GM23338 (cell line): ENCODE measurements around the gene PRR32. TPM values are rescaled to one million over a fixed set of nuclear protein-coding genes. Genes with fewer than 3 reads are reported as not detected.
"Not testable (repeated sequence)": the region's sequence is repeated elsewhere in the genome, so short reads cannot be mapped to it uniquely, and the experiment has no call there.

ENCODE experiments used
- ATAC-seq: fragments of 200-7000 bp; cut with Tn5 transposase; 3 replicates; pipeline ENCODE4 v1.9.1; 2020
- DNase-seq: peaks from one replicate; pipeline ENCODE4 v3.0.0-alpha.2; 2015; ENCODE audit warnings: low spot score
- H2AFZ ChIP-seq: fragments of 200-600 bp; sonication (generic); 2 replicates; pipeline ENCODE4 v1.8.0; 2016; ENCODE audit warnings: antibody characterized with exemption, mild to moderate bottlenecking, moderate library complexity
- H3F3A ChIP-seq: fragments of 200-600 bp; sonication (generic); replicated peaks from 2 replicates; pipeline ENCODE4 v1.8.0; 2017; ENCODE audit warnings: antibody characterized with exemption, mixed run types, low read depth
- H3K27ac ChIP-seq: fragments of 200-600 bp; sonication (generic); 2 replicates; pipeline ENCODE4 v1.6.1; 2016; ENCODE audit warnings: low read depth
- H3K27me3 ChIP-seq: fragments of 200-600 bp; sonication (generic); 2 replicates; pipeline ENCODE4 v1.8.0; 2016; ENCODE audit warnings: mild to moderate bottlenecking, mixed run types, moderate library complexity; ENCODE audit not compliant: insufficient read depth
- H3K36me3 ChIP-seq: fragments of 200-600 bp; sonication (generic); 2 replicates; pipeline ENCODE4 v1.8.0; 2016; ENCODE audit warnings: mild to moderate bottlenecking; ENCODE audit not compliant: insufficient read depth
- H3K4me1 ChIP-seq: fragments of 200-600 bp; sonication (generic); 2 replicates; pipeline ENCODE4 v1.8.0; 2016; ENCODE audit warnings: mild to moderate bottlenecking, moderate library complexity; ENCODE audit not compliant: insufficient read depth
- H3K4me2 ChIP-seq: fragments of 200-600 bp; sonication (generic); 2 replicates; pipeline ENCODE4 v1.7.1; 2017; ENCODE audit warnings: mixed run types
- H3K4me3 ChIP-seq: fragments of 200-600 bp; sonication (generic); 2 replicates; pipeline ENCODE4 v1.6.1; 2016; ENCODE audit warnings: mixed run types
- H3K79me2 ChIP-seq: fragments of 200-600 bp; sonication (generic); replicated peaks from 2 replicates; pipeline ENCODE4 v1.8.0; 2017; ENCODE audit warnings: mild to moderate bottlenecking; ENCODE audit not compliant: insufficient read depth
- H3K9me2 ChIP-seq: fragments of 200-600 bp; sonication (generic); 2 replicates; pipeline ENCODE4 v1.8.0; 2017; ENCODE audit not compliant: insufficient read depth
- H4K20me1 ChIP-seq: fragments of 200-600 bp; sonication (generic); replicated peaks from 2 replicates; pipeline ENCODE4 v1.8.0; 2017; ENCODE audit warnings: mild to moderate bottlenecking; ENCODE audit not compliant: insufficient read depth
- H3K27ac Mint-ChIP-seq: 2 replicates; pipeline ENCODE4 v1.8.0; 2020; ENCODE audit warnings: inconsistent platforms, mild to moderate bottlenecking, moderate library complexity, mixed read lengths
- H3K27me3 Mint-ChIP-seq: 3 replicates; pipeline ENCODE4 v1.8.0; 2022; ENCODE audit warnings: low read depth, mild to moderate bottlenecking, moderate library complexity, mixed read lengths, inconsistent platforms; ENCODE audit not compliant: insufficient read depth, poor library complexity
- H3K36me3 Mint-ChIP-seq: 3 replicates; pipeline ENCODE4 v1.8.0; 2021; ENCODE audit warnings: low read depth, mild to moderate bottlenecking, inconsistent platforms, moderate library complexity, mixed read lengths
- H3K4me1 Mint-ChIP-seq: 3 replicates; pipeline ENCODE4 v1.8.0; 2020; ENCODE audit warnings: mild to moderate bottlenecking, inconsistent platforms, mixed read lengths
- H3K4me3 Mint-ChIP-seq: 3 replicates; pipeline ENCODE4 v1.8.0; 2021; ENCODE audit warnings: moderate library complexity, mild to moderate bottlenecking, inconsistent platforms, mixed read lengths
- H3K9me3 Mint-ChIP-seq: 3 replicates; pipeline ENCODE4 v1.8.0; 2020; ENCODE audit warnings: moderate library complexity, mild to moderate bottlenecking, inconsistent platforms, mixed read lengths
- ETS1 ChIP-seq: IDR thresholded peaks from 2 replicates; pipeline ENCODE4 v1.6.1; 2016; ENCODE audit warnings: antibody characterized with exemption
- JUNB ChIP-seq: IDR thresholded peaks from one replicate; pipeline ENCODE4 v1.6.1; 2016; ENCODE audit warnings: antibody characterized with exemption; ENCODE audit not compliant: unreplicated experiment
- NANOG ChIP-seq: IDR thresholded peaks from 2 replicates; pipeline ENCODE4 v1.6.1; 2016; ENCODE audit warnings: antibody characterized with exemption, borderline replicate concordance
- POLR2AphosphoS5 ChIP-seq: IDR thresholded peaks from 2 replicates; pipeline ENCODE4 v1.6.1; 2016; ENCODE audit warnings: antibody characterized with exemption, low read depth
- ZNF331 ChIP-seq: fragments of 250-450 bp; sonication (Bioruptor Pico); IDR thresholded peaks from 2 replicates; pipeline ENCODE4 v1.5.0; 2020; ENCODE audit warnings: low read depth, mild to moderate bottlenecking, moderate library complexity
- ZNF462 ChIP-seq: fragments of 250-450 bp; sonication (Bioruptor Pico); IDR thresholded peaks from 2 replicates; pipeline ENCODE4 v1.5.0; 2020; ENCODE audit warnings: mild to moderate bottlenecking, moderate library complexity
- polyA plus RNA-seq: library from polyadenylated mRNA; unstranded; fragments of >200 nt; fragmentation: Nextera tagmentation; extraction: Ambion mirVana; gene quantifications from 2 replicates; pipeline ENCODE4 v1.2.1, GENCODE V29; 2016
- total RNA-seq: library from RNA; depleted of rRNA; stranded (reverse); fragments of >200 nt; shearing (Covaris generic); gene quantifications from 2 replicates; pipeline ENCODE4 v1.2.3, GENCODE V29; 2014

PRR32 gene
- total and polyA plus RNA-seq, 2 experiments from 2014 or later, result not detected

GRCh38 chrX:126799059-126799458 lies 20.5 kb upstream of the PRR32 start (continued):
- no peak for TF ChIP-seq ZNF462
- no peak for TF ChIP-seq JUNB
- TF ChIP-seq POLR2AphosphoS5, result no peak
- TF ChIP-seq NANOG, result no peak
- no peak for TF ChIP-seq ETS1
- no peak for TF ChIP-seq ZNF331 (CRISPR knock-in tag)

GRCh38 chrX:126806784-126807183 lies 12.7 kb upstream of the PRR32 start:
- H2AFZ ChIP-seq, H3K27ac Mint-ChIP-seq, H3K36me3 ChIP-seq, H3K79me2 ChIP-seq, H3K4me3 Mint-ChIP-seq, H3F3A ChIP-seq, H3K27me3 ChIP-seq, H3K4me2 ChIP-seq, H3K4me1 ChIP-seq, H3K27ac ChIP-seq, H3K27me3 Mint-ChIP-seq, H3K36me3 Mint-ChIP-seq, H3K4me3 ChIP-seq, DNase-seq, H3K4me1 Mint-ChIP-seq, H4K20me1 ChIP-seq, ATAC-seq, H3K9me2 ChIP-seq: not testable (repeated sequence)
- H3K9me3 Mint-ChIP-seq, result peaks cover 27% of the 10 kb centered on the region
